HG02938 (cell line): ENCODE measurements around the gene OR56A1.

Experiments used
- ATAC-seq: cut with Tn5 transposase; IDR thresholded peaks from one replicate; pipeline ENCODE4 v1.9.1; 2021; ENCODE audit warnings: mild to moderate bottlenecking, moderate library complexity; ENCODE audit not compliant: unreplicated experiment

OR56A1 gene

DNA sequence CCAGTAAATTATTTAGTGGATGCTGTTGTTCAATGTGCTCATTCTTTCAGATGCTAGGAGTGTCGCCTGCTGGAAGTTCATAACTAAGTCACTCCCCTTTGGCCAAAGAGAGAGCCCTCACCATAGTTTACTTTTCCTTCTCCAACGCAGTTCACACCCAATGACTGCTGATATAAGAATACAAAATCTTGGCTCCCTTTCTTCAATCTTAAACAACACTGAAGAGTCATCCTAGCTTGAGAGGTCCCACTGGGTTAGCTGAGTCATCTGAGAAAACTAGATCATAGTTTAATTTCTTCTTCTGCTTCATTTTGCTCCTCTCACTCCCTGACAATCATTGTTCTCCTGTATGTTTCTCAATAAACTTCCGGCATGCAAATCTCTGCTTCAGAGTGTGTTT lies 38.4 kb downstream of the OR56A1 start:
- no peak for ATAC-seq

DNA sequence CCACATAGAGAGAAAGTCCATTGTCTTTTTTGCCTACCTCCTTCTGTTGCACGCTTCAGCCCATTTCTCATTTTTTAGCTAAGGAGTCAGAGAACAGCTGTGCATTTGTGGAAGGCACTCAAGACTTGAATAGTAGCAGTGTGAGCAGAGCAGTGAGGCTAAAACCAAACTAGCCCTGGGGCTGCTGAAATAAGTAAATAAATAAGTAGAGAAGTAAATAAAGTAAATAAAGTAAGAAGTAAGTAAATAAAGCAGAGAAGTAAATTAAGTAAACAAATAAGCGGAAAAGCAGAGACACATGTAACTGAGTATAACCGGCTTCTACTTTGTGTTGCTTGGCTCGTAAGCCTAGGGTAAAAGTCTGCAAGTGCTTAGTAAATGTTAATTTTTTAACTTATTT lies 41.4 kb downstream of the OR56A1 start:
- no peak for ATAC-seq

DNA sequence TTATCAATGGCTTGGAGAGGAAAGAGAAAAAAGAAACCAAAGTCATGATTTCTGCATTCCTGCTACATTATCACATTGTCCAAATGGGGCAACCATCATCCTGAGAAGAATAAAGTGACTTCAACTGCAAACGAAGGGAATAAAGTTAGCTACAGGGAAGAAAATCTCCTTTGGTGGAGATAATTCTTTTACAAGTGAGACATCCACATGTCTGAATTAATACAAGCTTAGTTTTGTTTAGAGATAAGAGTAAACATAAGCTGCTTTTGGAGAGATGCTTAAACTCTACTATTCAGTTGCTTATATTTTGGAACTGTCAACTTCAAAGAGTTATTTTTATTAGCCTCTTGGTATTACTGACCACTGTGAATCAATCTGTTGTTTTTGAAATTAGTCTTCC lies 43.7 kb downstream of the OR56A1 start, which contains the start of gene OR52L1:
TSS of gene OR52L1 (minus strand) at position 101 of the 400 bp plus-strand sequence. CDS start at position 46, 55 bp downstream.
- no peak for ATAC-seq

DNA sequence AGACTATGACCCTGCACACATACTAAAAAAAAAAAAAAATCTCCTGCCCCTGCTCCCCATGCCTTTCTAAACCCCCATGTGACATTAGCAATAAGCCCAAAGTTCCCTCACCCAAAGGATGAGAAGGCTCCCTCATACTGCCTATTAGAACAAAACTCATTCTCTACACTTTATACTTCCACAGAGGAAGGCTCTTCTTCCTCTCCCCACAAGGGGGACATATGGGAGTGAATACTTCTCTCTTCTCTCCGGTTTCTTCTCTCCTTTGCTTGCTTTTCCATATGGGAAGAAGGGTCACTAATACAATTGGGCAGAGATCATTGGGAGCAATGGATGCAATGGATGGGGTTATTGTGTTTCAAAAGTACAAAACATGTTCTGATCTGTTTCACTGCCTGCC lies 47.1 kb downstream of the OR56A1 start:
- ATAC-seq, result no peak

DNA sequence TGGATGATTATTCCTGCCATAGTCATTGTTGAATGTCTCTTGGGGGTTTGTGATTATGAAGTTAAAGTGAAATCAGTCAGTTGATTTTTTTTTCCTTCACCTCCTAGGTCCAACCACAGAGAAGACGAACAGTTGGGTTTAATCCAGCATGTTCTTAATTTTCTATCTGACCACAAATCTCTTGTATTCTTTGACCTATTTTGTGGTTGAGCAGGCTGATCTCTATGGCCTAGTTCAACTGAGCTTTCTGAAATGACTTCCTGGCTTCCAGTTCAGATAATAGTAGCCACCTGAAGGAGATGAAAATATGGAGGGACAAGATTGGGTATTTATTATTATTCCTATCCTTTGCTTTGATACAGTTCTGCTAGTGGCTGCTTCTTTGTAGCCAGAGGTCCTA lies 57.0 kb downstream of the OR56A1 start:
- no peak for ATAC-seq
